ENCODE measurements around the gene WWOX. TPM values are rescaled to one million over a fixed set of nuclear protein-coding genes. Genes with fewer than 3 reads are reported as not detected.

WWOX gene
- total and polyA plus RNA-seq, 3 experiments from 2014 or later: 17.2 to 18.6 (median 18.2) TPM

- ChIA-PET CTCF (no interaction called here), POLR2A (no interaction called here)
- no peaks in the 10 kb centered on the region for H3K36me3 ChIP-seq (ENCODE audit: insufficient read depth, low read length)
- H3K4me3 ChIP-seq (ENCODE audit: low read length): no peak overlapping the region
- no peak overlapping the region for H3K4me3 Mint-ChIP-seq
- no peaks in the 10 kb centered on the region for H3K9me3 ChIP-seq (ENCODE audit: low read length)
- peaks cover 0 to 7% (median 0%) of the 10 kb centered on the region in 3 donors for H3K4me1 Mint-ChIP-seq
- no peaks in the 10 kb centered on the region for H3K9me3 Mint-ChIP-seq
- DNase-seq: no peak
- H3K27me3 Mint-ChIP-seq: peaks cover 0 to 4% of the 10 kb centered on the region in 2 donors
- no peak overlapping the region for H3K27ac ChIP-seq (ENCODE audit: low read depth, low read length)
- H3K36me3 Mint-ChIP-seq: no peaks in the 10 kb centered on the region
- H3K27ac Mint-ChIP-seq: no peak overlapping the region
- H3K4me1 ChIP-seq (ENCODE audit: insufficient read depth, low read length): no peaks in the 10 kb centered on the region
- no peaks in the 10 kb centered on the region for H3K27me3 ChIP-seq (ENCODE audit: insufficient read depth, low read length, poor library complexity, severe bottlenecking)
Observed at GRCh38 chr16:79150632-79151310, 1051.3 kb downstream of the WWOX start.

GRCh38 chr16:79154086-79154485, 1054.6 kb downstream of the WWOX start:
- Mint-ChIP-seq H3K27me3 (peaks cover 0 to 4% of the 10 kb centered on the region in 2 donors), H3K27ac (no peak overlapping the region), H3K4me3 (no peak overlapping the region), H3K4me1 (peaks cover 7 to 11% (median 9%) of the 10 kb centered on the region in 3 donors), H3K36me3 (no peaks in the 10 kb centered on the region), H3K9me3 (no peaks in the 10 kb centered on the region)
- no peak for DNase-seq
- Histone ChIP-seq H3K4me1 (ENCODE audit: insufficient read depth, low read length) (no peaks in the 10 kb centered on the region), H3K4me3 (ENCODE audit: low read length) (no peak overlapping the region), H3K9me3 (ENCODE audit: low read length) (no peaks in the 10 kb centered on the region), H3K27ac (ENCODE audit: low read depth, low read length) (no peak overlapping the region), H3K27me3 (ENCODE audit: insufficient read depth, low read length, poor library complexity, severe bottlenecking) (no peaks in the 10 kb centered on the region), H3K36me3 (ENCODE audit: insufficient read depth, low read length) (no peaks in the 10 kb centered on the region)
- ChIA-PET CTCF (interaction anchor here (1.5 kb wide), 1 partner anchor 8 kb away, joined by 6 read pairs; no protein-coding TSS in a partner anchor), POLR2A (no interaction called here)

GRCh38 chr16:79155471-79155870, 1056.0 kb downstream of the WWOX start:
- Mint-ChIP-seq H3K9me3 (no peaks in the 10 kb centered on the region), H3K4me3 (no peak overlapping the region), H3K4me1 (peaks cover 7 to 11% (median 9%) of the 10 kb centered on the region in 3 donors), H3K36me3 (no peaks in the 10 kb centered on the region), H3K27me3 (peaks cover 0 to 2% of the 10 kb centered on the region in 2 donors), H3K27ac (no peak overlapping the region)
- no peak for DNase-seq
- Histone ChIP-seq H3K4me1 (ENCODE audit: insufficient read depth, low read length) (no peaks in the 10 kb centered on the region), H3K36me3 (ENCODE audit: insufficient read depth, low read length) (no peaks in the 10 kb centered on the region), H3K4me3 (ENCODE audit: low read length) (no peak overlapping the region), H3K27me3 (ENCODE audit: insufficient read depth, low read length, poor library complexity, severe bottlenecking) (no peaks in the 10 kb centered on the region), H3K9me3 (ENCODE audit: low read length) (no peaks in the 10 kb centered on the region), H3K27ac (ENCODE audit: low read depth, low read length) (no peak overlapping the region)
- ChIA-PET CTCF (interaction anchor here (1.5 kb wide), 1 partner anchor 9 kb away, joined by 6 read pairs; no protein-coding TSS in a partner anchor), POLR2A (no interaction called here)

DNA sequence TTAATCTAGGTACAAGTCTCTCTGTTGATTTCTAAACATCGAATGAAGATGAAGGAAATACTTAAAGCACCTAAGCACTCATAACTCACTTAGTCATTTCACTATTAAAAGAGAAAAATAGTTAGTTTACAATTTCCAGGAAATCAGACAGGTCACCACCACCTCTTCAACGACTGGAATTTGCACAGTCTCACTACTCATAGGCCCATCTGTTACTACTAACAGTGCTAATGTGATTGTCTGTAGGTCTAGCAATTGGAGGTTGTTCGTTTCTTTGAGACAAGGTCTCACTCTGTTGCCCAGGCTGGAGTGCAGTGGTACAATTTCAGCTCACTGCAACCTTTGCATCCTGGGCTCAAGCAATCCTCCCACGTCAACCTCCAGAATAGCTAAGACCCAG, 1056.5 kb downstream of the WWOX start:
- no peaks in the 10 kb centered on the region for H3K9me3 Mint-ChIP-seq
- H3K27ac Mint-ChIP-seq: no peak overlapping the region
- no peak for DNase-seq
- ChIA-PET CTCF (no interaction called here), POLR2A (no interaction called here)
- Histone ChIP-seq H3K4me3 (ENCODE audit: low read length) (no peak overlapping the region), H3K9me3 (ENCODE audit: low read length) (no peaks in the 10 kb centered on the region), H3K36me3 (ENCODE audit: insufficient read depth, low read length) (no peaks in the 10 kb centered on the region), H3K4me1 (ENCODE audit: insufficient read depth, low read length) (no peaks in the 10 kb centered on the region), H3K27ac (ENCODE audit: low read depth, low read length) (no peak overlapping the region), H3K27me3 (ENCODE audit: insufficient read depth, low read length, poor library complexity, severe bottlenecking) (no peaks in the 10 kb centered on the region)
- peaks cover 0 to 2% of the 10 kb centered on the region in 2 donors for H3K27me3 Mint-ChIP-seq
- no peak overlapping the region for H3K4me3 Mint-ChIP-seq
- peaks cover 7 to 11% (median 9%) of the 10 kb centered on the region in 3 donors for H3K4me1 Mint-ChIP-seq
- H3K36me3 Mint-ChIP-seq: no peaks in the 10 kb centered on the region

GRCh38 chr16:79156761-79157160, 1057.3 kb downstream of the WWOX start:
- H3K4me1 Mint-ChIP-seq: peaks cover 7 to 11% (median 9%) of the 10 kb centered on the region in 3 donors
- ChIA-PET CTCF (no interaction called here), POLR2A (no interaction called here)
- no peak for DNase-seq
- Histone ChIP-seq H3K27ac (ENCODE audit: low read depth, low read length) (no peak overlapping the region), H3K4me1 (ENCODE audit: insufficient read depth, low read length) (no peaks in the 10 kb centered on the region), H3K9me3 (ENCODE audit: low read length) (no peaks in the 10 kb centered on the region), H3K4me3 (ENCODE audit: low read length) (no peak overlapping the region), H3K36me3 (ENCODE audit: insufficient read depth, low read length) (no peaks in the 10 kb centered on the region), H3K27me3 (ENCODE audit: insufficient read depth, low read length, poor library complexity, severe bottlenecking) (no peaks in the 10 kb centered on the region)
- H3K9me3 Mint-ChIP-seq: no peaks in the 10 kb centered on the region
- peak overlapping the region in 1 of 8 donors; percentile 2 for H3K27ac Mint-ChIP-seq
- no peaks in the 10 kb centered on the region for H3K36me3 Mint-ChIP-seq
- H3K27me3 Mint-ChIP-seq: peaks cover 0 to 2% of the 10 kb centered on the region in 2 donors
- H3K4me3 Mint-ChIP-seq: no peak overlapping the region

DNA sequence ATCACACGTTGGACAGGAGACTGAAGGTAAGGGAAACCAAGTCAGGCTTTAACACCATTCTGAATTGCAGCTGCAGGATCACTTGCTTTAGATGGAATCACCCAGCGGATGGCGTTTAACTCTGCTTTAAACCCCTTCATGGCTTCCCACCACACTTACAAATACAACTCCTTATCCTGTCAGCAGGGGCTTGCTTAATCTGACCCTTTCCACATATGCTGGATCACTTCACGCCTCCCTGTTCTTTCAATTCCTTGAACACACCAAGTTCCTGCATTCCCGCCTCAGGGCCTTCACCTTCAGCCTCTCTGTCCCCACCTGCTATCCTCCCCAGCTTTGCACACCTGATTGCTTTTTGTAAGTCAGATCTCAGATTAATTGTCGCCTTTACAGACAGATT, 1058.9 kb downstream of the WWOX start:
- no peak for DNase-seq
- Histone ChIP-seq H3K4me1 (ENCODE audit: insufficient read depth, low read length) (no peaks in the 10 kb centered on the region), H3K9me3 (ENCODE audit: low read length) (no peaks in the 10 kb centered on the region), H3K4me3 (ENCODE audit: low read length) (no peak overlapping the region), H3K27ac (ENCODE audit: low read depth, low read length) (no peak overlapping the region), H3K36me3 (ENCODE audit: insufficient read depth, low read length) (no peaks in the 10 kb centered on the region), H3K27me3 (ENCODE audit: insufficient read depth, low read length, poor library complexity, severe bottlenecking) (no peaks in the 10 kb centered on the region)
- ChIA-PET POLR2A (no interaction called here), CTCF (interaction anchor here (1.0 kb wide), 1 partner anchor 125 kb away, joined by 3 read pairs; no protein-coding TSS in a partner anchor)
- Mint-ChIP-seq H3K9me3 (no peaks in the 10 kb centered on the region), H3K4me1 (peaks cover 11 to 15% (median 11%) of the 10 kb centered on the region in 3 donors), H3K27me3 (peaks cover 0 to 2% of the 10 kb centered on the region in 2 donors), H3K36me3 (no peaks in the 10 kb centered on the region), H3K27ac (peak overlapping the region in 1 of 8 donors; percentile 30), H3K4me3 (no peak overlapping the region)

DNA sequence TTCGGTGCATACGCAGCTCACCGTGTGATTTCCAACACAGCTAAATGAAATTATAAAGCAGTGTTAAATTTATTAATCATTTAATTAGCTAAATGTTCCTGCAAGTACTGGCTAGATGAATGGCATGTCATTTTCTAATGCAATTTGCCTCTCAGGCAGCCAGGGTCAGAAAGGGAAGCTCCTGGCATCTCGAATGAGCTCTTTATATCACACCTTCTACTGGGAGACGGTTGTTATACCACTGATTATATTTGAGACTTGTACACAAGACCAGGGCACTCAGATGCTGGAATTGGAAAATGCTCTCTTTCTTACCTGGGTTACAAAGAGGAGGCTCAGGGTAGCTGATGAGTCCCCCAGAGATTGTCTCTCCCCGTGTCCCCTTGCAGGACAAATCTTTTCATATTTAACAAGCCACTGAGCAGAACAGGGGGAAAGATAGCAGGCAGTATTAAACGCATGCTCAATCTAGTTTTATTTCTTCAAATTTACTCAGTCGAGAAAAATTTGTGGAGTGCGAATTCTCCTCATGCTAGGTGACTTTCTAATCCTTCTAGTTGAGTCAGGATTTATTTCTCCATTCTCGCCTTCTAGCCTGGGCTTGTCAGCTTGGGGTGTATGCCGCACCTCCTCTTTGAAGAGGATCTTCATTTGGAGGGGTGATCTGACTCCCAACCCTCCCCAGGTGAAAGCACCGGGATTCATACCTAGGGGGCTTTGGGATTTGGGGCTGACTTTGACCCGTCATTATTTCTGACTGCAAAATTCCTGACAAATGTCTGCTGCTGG, 1060.0 kb downstream of the WWOX start:
- H3K27ac ChIP-seq (ENCODE audit: low read depth, low read length): no peak overlapping the region
- Mint-ChIP-seq H3K27ac (no peak overlapping the region), H3K27me3 (peaks cover 0 to 2% of the 10 kb centered on the region in 2 donors), H3K4me3 (no peak overlapping the region), H3K9me3 (no peaks in the 10 kb centered on the region), H3K36me3 (no peaks in the 10 kb centered on the region), H3K4me1 (peaks cover 15 to 20% (median 17%) of the 10 kb centered on the region in 3 donors)
- H3K36me3 ChIP-seq (ENCODE audit: insufficient read depth, low read length): no peaks in the 10 kb centered on the region
- ChIA-PET POLR2A (no interaction called here), CTCF (interaction anchor here (1.5 kb wide), 1 partner anchor 10 kb away, joined by 4 read pairs; no protein-coding TSS in a partner anchor)
- DNase-seq: no peak
- H3K9me3 ChIP-seq (ENCODE audit: low read length): no peaks in the 10 kb centered on the region
- H3K4me1 ChIP-seq (ENCODE audit: insufficient read depth, low read length): no peaks in the 10 kb centered on the region
- H3K4me3 ChIP-seq (ENCODE audit: low read length): no peak overlapping the region
- H3K27me3 ChIP-seq (ENCODE audit: insufficient read depth, low read length, poor library complexity, severe bottlenecking): no peaks in the 10 kb centered on the region

DNA sequence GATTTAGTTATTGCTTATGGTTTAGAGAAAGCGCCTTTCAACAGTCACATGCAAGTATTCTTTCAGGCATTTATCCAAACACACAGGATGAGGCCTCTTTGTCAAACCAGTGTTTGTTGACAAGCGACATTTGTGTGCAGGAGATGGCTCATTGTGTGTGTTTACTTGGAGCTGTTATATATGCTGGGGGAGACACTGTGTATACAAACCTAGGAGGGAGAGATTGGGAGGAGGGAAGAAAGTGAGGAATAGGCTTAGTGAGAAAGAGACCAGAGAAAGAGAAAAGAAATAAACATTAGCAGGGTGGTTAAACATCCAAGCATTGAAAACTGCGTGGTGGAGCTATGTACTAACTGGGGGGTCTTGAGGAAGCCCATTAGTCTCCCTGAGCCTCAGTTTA, 1063.5 kb downstream of the WWOX start:
- no peak overlapping the region for H3K4me3 ChIP-seq (ENCODE audit: low read length)
- peak overlapping the region in 4 of 7 donors; percentile 18 to 48 (median 25) for H3K4me3 Mint-ChIP-seq

More for the DNA sequence above, 1063.5 kb downstream of the WWOX start:
- no peak overlapping the region for H3K27ac ChIP-seq (ENCODE audit: low read depth, low read length)
- H3K9me3 ChIP-seq (ENCODE audit: low read length): no peaks in the 10 kb centered on the region
- H3K4me1 Mint-ChIP-seq: peaks cover 7 to 10% (median 8%) of the 10 kb centered on the region in 3 donors
- H3K27me3 Mint-ChIP-seq: peaks cover 0 to 2% of the 10 kb centered on the region in 2 donors
- POLR2A ChIA-PET: no interaction called here
- no peaks in the 10 kb centered on the region for H3K36me3 ChIP-seq (ENCODE audit: insufficient read depth, low read length)
- H3K36me3 Mint-ChIP-seq: peaks cover 0 to 8% (median 3%) of the 10 kb centered on the region in 3 donors
- peak overlapping the region in 1 of 8 donors; percentile 4 for H3K27ac Mint-ChIP-seq
- no peaks in the 10 kb centered on the region for H3K4me1 ChIP-seq (ENCODE audit: insufficient read depth, low read length)
- no peaks in the 10 kb centered on the region for H3K27me3 ChIP-seq (ENCODE audit: insufficient read depth, low read length, poor library complexity, severe bottlenecking)
- peaks cover 3 to 7% (median 7%) of the 10 kb centered on the region in 5 donors for H3K9me3 Mint-ChIP-seq
- CTCF ChIA-PET: no interaction called here
- no peak for DNase-seq
